ENCODE measurements around the gene PRMT7.
"Not testable (repeated sequence)": the region's sequence is repeated elsewhere in the genome, so short reads cannot be mapped to it uniquely, and the experiment has no call there.

Gene PRMT7

GRCh38 chr16:68283801-68284598 is 26.8 kb upstream of the PRMT7 start:
- no peak for DNase-seq

GRCh38 chr16:68284847-68285246 is 26.0 kb upstream of the PRMT7 start:
- no peak for DNase-seq

- no peak for DNase-seq
Observed at GRCh38 chr16:68285683-68286082, 25.1 kb upstream of the PRMT7 start.

GRCh38 chr16:68286153-68287074 is 24.4 kb upstream of the PRMT7 start:
- peak in 1 of 5 donors; percentile 67 for DNase-seq

- peak in 2 of 5 donors; percentile 23 to 76 for DNase-seq
Observed at GRCh38 chr16:68287276-68288251, 23.3 kb upstream of the PRMT7 start.

- DNase-seq = no peak
Observed at GRCh38 chr16:68288252-68288650, 22.6 kb upstream of the PRMT7 start.

- not testable (repeated sequence) for DNase-seq
Observed at GRCh38 chr16:68288796-68289195, 22.0 kb upstream of the PRMT7 start.

GRCh38 chr16:68289202-68289601 is 21.6 kb upstream of the PRMT7 start:
- DNase-seq = no peak

- DNase-seq = peak in 2 of 5 donors; percentile 18 to 47
Observed at GRCh38 chr16:68289621-68290329, 21.0 kb upstream of the PRMT7 start.

GRCh38 chr16:68290450-68290849 is 20.4 kb upstream of the PRMT7 start:
- DNase-seq = no peak

GRCh38 chr16:68291227-68291626 is 19.6 kb upstream of the PRMT7 start:
- no peak for DNase-seq

GRCh38 chr16:68292425-68292824 is 18.4 kb upstream of the PRMT7 start:
- DNase-seq = no peak

GRCh38 chr16:68296291-68296690 is 14.5 kb upstream of the PRMT7 start:
- no peak for DNase-seq

GRCh38 chr16:68296693-68297092 is 14.1 kb upstream of the PRMT7 start:
- no peak for DNase-seq

GRCh38 chr16:68297908-68298307 is 12.9 kb upstream of the PRMT7 start:
- DNase-seq = no peak

- DNase-seq = no peak
Observed at GRCh38 chr16:68298312-68298711, 12.5 kb upstream of the PRMT7 start.

GRCh38 chr16:68298907-68299561 is 11.8 kb upstream of the PRMT7 start:
- no peak for DNase-seq

GRCh38 chr16:68299571-68300453 is 11.0 kb upstream of the PRMT7 start:
- no peak for DNase-seq

GRCh38 chr16:68300734-68301459 is 9.9 kb upstream of the PRMT7 start:
- no peak for DNase-seq

Data from T-helper 1 cell (primary cell).